HG03558 (cell line): ENCODE results near the gene CD82.
A peak's percentile ranks its signal among the peaks of the same experiment; 100 is the strongest.
"Not testable (repeated sequence)": the region's sequence is repeated elsewhere in the genome, so short reads cannot be mapped to it uniquely, and the experiment has no call there.

ENCODE experiments used
- ATAC-seq: cut with Tn5 transposase; IDR thresholded peaks from one replicate; pipeline ENCODE4 v1.9.1; 2021; ENCODE audit warnings: moderate number of reproducible peaks; ENCODE audit not compliant: unreplicated experiment; ENCODE audit errors: extremely low read depth

The CD82 gene

DNA sequence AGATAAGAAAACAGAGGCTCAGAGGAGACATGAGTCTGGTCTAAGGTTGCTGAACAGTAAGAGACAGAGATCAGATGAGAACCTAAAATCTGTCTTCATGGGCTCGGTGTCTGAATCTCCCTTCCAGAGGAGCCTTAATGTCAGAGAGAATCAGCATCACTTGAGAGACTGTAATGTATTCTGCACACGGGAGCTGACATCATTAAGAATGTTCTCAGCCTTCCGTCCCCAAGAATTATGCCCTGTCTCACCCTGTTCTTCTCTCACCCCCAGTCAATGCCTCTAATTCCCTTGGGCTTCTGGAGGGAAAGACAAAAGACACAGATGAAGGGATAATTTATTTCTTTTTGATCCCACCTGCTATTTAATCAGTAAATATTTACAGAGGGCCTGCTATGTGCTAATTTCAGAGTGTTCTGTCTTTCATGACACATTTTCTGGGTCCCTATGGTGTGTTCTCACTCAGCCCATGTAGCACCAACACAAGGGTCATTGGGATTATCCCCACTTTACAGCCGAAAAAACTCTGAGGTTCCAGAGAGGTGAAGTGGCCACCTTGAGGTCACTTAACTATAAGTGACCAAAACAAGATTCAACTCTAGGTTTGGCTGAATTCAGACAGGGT is 61.8 kb downstream of the CD82 start:
- no peak for ATAC-seq

GRCh38 chr11:44627911-44628729 is 62.7 kb downstream of the CD82 start:
- ATAC-seq, result peak; percentile 61

- no peak for ATAC-seq
These were observed 63.6 kb downstream of the CD82 start for GRCh38 chr11:44628730-44629700.

DNA sequence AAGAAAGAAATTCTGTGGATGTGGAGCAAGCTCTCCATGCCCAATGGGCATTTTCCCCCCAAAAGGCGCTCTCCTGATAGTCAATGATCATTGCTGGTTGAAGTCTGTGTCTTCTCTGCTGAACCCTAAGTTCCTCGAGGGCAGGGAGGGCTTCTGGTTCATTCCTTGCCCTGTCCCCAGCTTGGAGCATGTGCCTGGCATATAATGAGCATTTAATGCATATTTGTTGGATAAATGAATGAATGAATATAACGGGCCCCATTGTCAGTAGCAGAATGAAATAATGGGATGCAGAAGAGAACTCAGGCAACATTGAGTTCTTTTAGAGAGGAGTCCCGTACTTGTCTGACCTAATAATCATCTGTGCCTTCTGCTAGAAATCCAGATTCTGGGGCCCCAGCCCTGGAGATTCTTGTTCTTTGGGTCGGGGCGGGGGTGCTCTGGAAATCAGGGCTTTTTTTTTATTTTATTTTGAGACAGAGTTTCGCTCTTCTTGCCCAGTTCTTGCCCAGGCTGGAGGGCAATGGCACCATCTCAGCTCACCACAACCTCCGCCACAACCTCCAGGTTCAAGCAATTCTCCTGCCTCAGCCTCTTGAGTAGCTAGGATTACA is 64.4 kb downstream of the CD82 start:
- ATAC-seq, result no peak

- ATAC-seq, result no peak
These were observed 65.2 kb downstream of the CD82 start for GRCh38 chr11:44630511-44631210.

DNA sequence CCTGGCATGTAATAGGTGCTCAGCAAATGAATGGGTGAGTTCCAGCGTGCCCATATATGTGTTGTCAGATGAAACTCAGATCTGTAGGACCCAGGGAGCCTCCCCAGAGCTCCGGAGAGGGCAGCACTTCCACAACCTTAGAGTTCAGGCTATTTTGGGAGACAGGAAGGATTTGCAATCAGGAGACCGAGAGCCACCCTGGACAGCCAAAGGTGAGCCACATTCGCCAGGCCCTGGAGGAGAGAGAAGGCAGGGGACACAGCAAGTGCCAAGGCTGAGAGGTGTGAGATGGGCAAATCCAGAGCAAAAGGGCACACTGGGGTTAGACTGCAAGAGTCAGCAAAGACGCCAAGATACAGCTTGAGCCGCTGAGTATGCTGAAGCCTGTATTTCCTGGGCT is 66.4 kb downstream of the CD82 start:
- no peak for ATAC-seq

DNA sequence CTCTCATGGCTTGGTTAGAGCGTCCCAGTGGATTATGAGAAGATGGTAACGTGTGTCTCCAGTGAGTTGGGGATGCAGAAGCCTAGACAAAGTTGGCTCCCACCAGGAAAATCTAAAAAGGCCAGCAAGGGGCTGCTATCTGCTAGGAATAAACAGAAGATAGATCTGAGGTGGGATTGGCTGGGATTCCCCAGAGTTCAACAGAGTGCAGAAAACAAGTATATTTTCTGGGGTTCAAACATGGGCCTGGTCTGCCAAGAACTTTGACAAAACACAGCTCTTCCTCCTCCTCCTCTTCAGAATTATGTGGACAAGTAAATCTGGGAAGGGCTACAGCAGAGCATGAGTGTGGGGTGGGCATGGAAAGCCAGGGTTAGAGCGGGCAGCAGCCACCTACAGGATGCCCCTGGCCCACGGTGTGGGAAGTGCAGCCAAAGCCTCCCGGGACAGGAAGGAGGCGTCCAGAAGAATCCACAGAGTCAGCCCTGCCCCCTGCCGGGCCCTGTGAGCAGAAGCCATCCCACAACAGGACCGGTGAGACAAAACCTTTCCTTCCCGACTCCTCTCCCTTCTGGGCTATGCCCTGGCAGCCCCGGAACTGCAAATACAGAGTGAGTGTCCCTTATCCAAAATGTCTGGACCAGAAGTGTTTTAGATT is 67.1 kb downstream of the CD82 start:
- ATAC-seq, result no peak

DNA sequence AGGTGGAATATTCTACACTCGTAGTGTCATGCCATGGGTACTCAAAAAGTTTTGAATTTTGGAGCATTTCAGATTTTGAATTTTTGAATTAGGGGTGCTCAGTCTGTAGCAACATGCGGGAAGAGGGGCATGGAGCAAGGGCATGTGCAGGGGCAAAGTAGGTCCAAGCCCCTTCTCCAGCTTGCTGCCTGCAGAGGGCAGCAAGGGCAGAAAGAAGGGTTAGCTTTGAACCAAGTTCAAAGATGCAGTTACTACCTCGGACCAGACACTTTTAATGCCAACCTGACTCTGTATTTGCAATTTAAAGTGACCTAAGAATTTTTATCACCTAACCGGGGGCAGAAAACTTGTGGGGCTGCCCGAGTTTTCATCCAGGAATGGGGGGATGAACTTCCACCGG is 68.2 kb downstream of the CD82 start:
- no peak for ATAC-seq

- ATAC-seq, result no peak
These were observed 69.2 kb downstream of the CD82 start for GRCh38 chr11:44634401-44635281.

GRCh38 chr11:44637487-44637886 is 72.0 kb downstream of the CD82 start:
- no peak for ATAC-seq

- ATAC-seq, result no peak
These were observed 72.6 kb downstream of the CD82 start for GRCh38 chr11:44638032-44638431.

DNA sequence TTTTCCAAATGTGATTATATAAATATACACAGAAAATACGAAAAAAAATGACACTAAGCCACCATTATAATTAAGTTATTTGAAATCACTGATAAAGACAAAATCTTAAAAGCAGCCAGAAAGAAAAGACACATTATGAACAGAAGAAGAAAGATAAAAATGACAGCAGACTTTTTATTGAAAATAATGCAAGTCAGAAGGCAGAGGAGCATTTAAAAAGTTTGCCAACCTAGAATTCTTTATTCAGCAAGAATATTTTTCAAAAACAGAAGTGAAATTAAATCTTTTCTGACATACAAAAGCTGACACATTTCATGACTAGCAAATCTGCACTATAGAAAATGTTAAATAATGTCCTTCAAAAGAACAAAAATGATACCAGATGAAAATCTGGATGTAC is 77.8 kb downstream of the CD82 start:
- ATAC-seq, result no peak

- no peak for ATAC-seq
These were observed 80.4 kb downstream of the CD82 start for GRCh38 chr11:44645827-44646226.

- ATAC-seq, result not testable (repeated sequence)
These were observed 81.9 kb downstream of the CD82 start for GRCh38 chr11:44647255-44647955.

DNA sequence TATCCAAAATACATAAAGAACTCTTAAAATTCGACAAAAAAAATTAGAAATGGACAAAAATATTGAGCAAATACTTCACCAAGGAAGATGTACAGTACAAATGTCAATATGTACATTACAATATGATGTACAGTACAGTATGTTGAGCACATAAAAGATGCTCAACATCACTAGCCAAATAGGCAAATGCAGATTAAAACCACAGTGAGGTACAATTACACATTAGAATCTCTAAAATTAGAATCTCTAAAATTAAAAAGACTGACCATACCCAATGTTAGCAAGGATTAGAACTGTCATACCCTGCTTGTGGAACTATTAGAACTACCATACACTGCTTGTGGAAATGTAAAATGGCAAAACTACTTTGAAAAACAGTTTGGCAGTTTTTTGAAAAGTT is 82.6 kb downstream of the CD82 start:
- ATAC-seq, result no peak

- no peak for ATAC-seq
These were observed 86.2 kb downstream of the CD82 start for GRCh38 chr11:44651535-44652155.

GRCh38 chr11:44652901-44653644 is 87.6 kb downstream of the CD82 start:
- ATAC-seq, result no peak
